ENCODE results near the gene MIX23. TPM values are rescaled to one million over a fixed set of nuclear protein-coding genes. Genes with fewer than 3 reads are reported as not detected.

MIX23 gene
- total RNA-seq, 1 experiment from 2014 or later, result 85.2 TPM

DNA sequence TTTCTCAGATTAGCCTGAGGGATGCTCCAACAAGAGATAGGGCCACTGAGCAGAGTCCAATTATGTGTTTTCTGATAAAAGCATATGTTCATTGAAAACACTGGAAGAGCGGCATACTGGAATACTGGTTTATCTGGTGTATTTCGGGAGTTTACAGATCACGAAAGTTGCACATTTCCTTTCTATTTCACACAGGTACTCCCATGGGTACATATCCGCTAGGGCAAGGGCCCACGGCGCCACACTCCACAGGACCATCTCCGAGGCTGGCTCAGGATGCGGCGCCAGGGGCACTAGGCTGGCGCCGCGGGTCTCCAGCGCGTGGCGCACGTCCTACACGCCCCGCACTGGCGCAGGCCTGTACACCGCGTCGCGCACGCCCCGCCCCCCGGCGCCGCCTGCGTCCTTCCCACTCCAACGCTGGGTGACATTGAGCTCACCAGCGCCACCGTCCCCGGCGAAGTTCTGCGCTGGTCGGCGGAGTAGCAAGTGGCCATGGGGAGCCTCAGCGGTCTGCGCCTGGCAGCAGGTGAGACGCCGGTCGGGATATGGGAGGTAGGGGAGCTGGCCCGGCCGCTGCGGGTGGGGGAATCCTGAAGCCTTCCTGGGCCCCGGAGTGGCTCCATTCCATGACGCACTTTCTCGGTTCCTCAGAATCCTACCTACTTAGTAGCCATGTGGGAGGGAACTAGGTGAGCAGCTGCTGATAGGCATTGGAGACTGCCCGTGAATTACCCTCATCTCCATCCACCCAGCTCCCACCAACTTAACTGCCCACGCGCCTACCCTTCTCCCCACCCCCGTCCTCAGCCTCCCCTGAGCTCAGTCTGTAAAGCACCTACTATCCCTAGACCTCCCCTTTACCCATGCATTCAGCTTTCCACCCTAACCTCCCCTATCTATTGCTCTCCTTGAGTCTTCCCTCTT, 1.0 kb upstream of the MIX23 start, which contains the start of gene FAM162A:
FAM162A (plus strand) TSS at position 412 of the 927 bp plus-strand sequence; CDS start at position 496, 84 bp downstream.
- no peaks in the 10 kb centered on the region for H3K9me3 ChIP-seq
- H3K4me3 Mint-ChIP-seq (ENCODE audit: unreplicated experiment), result peak within 1 kb of the TSS; percentile 97
- H3K27me3 ChIP-seq (replicated peaks; ENCODE audit: control insufficient read depth, insufficient read depth, low read length), result no peaks in the 10 kb centered on the region
- peak within 1 kb of the TSS; percentile 77 for H3K4me3 ChIP-seq (ENCODE audit: low read depth, low read length)
- peak within 1 kb of the TSS; percentile 95 for H3K27ac Mint-ChIP-seq (ENCODE audit: unreplicated experiment)
- no peaks in the 10 kb centered on the region for H3K9me3 Mint-ChIP-seq (ENCODE audit: unreplicated experiment)
- TF ChIP-seq, protein P1, sequence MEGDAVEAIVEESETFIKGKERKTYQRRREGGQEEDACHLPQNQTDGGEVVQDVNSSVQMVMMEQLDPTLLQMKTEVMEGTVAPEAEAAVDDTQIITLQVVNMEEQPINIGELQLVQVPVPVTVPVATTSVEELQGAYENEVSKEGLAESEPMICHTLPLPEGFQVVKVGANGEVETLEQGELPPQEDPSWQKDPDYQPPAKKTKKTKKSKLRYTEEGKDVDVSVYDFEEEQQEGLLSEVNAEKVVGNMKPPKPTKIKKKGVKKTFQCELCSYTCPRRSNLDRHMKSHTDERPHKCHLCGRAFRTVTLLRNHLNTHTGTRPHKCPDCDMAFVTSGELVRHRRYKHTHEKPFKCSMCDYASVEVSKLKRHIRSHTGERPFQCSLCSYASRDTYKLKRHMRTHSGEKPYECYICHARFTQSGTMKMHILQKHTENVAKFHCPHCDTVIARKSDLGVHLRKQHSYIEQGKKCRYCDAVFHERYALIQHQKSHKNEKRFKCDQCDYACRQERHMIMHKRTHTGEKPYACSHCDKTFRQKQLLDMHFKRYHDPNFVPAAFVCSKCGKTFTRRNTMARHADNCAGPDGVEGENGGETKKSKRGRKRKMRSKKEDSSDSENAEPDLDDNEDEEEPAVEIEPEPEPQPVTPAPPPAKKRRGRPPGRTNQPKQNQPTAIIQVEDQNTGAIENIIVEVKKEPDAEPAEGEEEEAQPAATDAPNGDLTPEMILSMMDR (IDR thresholded peaks at IDR 0.05; ENCODE audit: insufficient read depth in 1 of 2, low read depth in 1 of 2, low read length in 1 of 2, severe bottlenecking in 1 of 2, unreplicated experiment in 1 of 2), result peak; percentile 42 to 74
- no peaks in the 10 kb centered on the region for H3K4me1 Mint-ChIP-seq (ENCODE audit: low read depth, unreplicated experiment)
- peaks cover 9% of the 10 kb centered on the region for H3K36me3 Mint-ChIP-seq (ENCODE audit: insufficient read depth, unreplicated experiment)
- H3K27me3 Mint-ChIP-seq (ENCODE audit: insufficient read depth, unreplicated experiment), result no peaks in the 10 kb centered on the region
- CTCF ChIA-PET, result interaction anchor here (0.6 to 2.2 kb wide), 16 partner anchors 9 to 837 kb away, joined by 3 to 40 read pairs (median 4); partner anchors contain the start of gene WDR5B
- H3K4me1 ChIP-seq, result peaks cover 7% of the 10 kb centered on the region; the same call in 1 of the 2 replicates
- intact Hi-C loops (cut with micrococcal nuclease; ENCODE audit: unreplicated experiment), result loop anchor here (1.0 to 5.0 kb wide), 6 partner anchors 19 to 837 kb away; partner anchors contain the start of genes POLQ, SEMA5B and WDR5B
- no TSS peak for BruUV-seq (replicated peaks)
- POLR2A ChIA-PET, result interaction anchor here (0.5 to 2.7 kb wide), 12 partner anchors 9 to 683 kb away, joined by 3 to 19 read pairs (median 5); partner anchors contain the start of genes DTX3L, KPNA1, PARP9 and PDIA5
- peak; percentile 95 to 97 for DNase-seq
- peaks cover 1% of the 10 kb centered on the region; the same call in 1 of the 2 replicates for H3K36me3 ChIP-seq (ENCODE audit: control insufficient read depth, insufficient read depth, low read length)

DNA sequence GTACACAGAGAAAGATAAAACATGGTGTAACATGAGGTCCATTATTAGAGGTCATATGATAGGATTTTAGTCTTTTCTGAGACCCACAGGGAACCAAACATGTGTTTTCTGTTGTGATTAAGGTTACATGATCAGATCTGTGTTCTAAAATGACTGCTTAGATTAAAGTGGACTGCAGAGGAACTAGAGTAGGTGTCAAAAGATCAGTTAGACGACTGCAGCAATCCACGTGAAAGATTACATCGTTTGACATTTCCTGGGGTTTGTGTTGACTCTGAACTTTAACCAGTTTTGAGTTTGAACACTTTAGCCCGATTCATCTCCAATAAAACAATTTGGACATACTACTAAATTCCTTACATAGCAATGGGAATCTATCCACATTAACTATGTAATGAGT, 5.1 kb downstream of the MIX23 start:
- Mint-ChIP-seq H3K27ac (ENCODE audit: unreplicated experiment) (peak overlapping the region; percentile 33), H3K36me3 (ENCODE audit: insufficient read depth, unreplicated experiment) (peaks cover 29% of the 10 kb centered on the region), H3K9me3 (ENCODE audit: unreplicated experiment) (no peaks in the 10 kb centered on the region), H3K27me3 (ENCODE audit: insufficient read depth, unreplicated experiment) (no peaks in the 10 kb centered on the region), H3K4me3 (ENCODE audit: unreplicated experiment) (no peak overlapping the region), H3K4me1 (ENCODE audit: low read depth, unreplicated experiment) (no peaks in the 10 kb centered on the region)
- Histone ChIP-seq H3K9me3 (no peaks in the 10 kb centered on the region), H3K27me3 (replicated peaks; ENCODE audit: control insufficient read depth, insufficient read depth, low read length) (no peaks in the 10 kb centered on the region), H3K36me3 (ENCODE audit: control insufficient read depth, insufficient read depth, low read length) (no peaks in the 10 kb centered on the region), H3K4me3 (ENCODE audit: low read depth, low read length) (no peak overlapping the region), H3K4me1 (peaks cover 6% of the 10 kb centered on the region)
- DNase-seq, result no peak
- no TSS peak for BruUV-seq (replicated peaks)
- TF ChIP-seq, protein P1 (IDR thresholded peaks at IDR 0.05; ENCODE audit: insufficient read depth in 1 of 2, low read depth in 1 of 2, low read length in 1 of 2, severe bottlenecking in 1 of 2, unreplicated experiment in 1 of 2), result no peak
- POLR2A ChIA-PET, result no interaction called here
- intact Hi-C loops (cut with micrococcal nuclease; ENCODE audit: unreplicated experiment), result no loop called here
- CTCF ChIA-PET, result no interaction called here

DNA sequence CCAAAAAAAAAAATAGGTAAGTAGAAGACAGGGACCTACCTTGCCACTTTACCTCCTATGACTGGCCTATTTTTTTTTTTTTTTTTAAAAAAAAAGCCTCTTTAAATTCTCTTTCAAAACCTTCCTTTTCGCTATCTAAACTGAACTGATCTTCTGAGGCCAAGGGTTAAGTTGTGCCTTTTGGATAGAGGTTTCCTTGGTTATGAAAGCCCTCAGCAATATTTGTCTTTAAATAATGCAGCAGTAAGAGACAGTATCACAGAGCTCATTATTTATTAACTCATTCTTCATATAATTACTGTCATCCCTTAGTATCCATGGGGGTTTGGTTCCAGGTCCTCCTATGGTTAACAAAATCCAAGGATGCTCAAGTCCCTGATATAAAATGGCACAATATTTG, 9.0 kb downstream of the MIX23 start:
- peaks cover 6% of the 10 kb centered on the region for H3K4me1 Mint-ChIP-seq (ENCODE audit: low read depth, unreplicated experiment)
- BruUV-seq (replicated peaks), result no TSS peak
- POLR2A ChIA-PET, result interaction anchor here (0.7 kb wide), 1 partner anchor 10 kb away, joined by 5 read pairs; no protein-coding TSS in a partner anchor
- no peaks in the 10 kb centered on the region for H3K9me3 Mint-ChIP-seq (ENCODE audit: unreplicated experiment)
- DNase-seq, result no peak
- Histone ChIP-seq H3K27me3 (replicated peaks; ENCODE audit: control insufficient read depth, insufficient read depth, low read length) (no peaks in the 10 kb centered on the region), H3K4me3 (ENCODE audit: low read depth, low read length) (no peak overlapping the region), H3K4me1 (peaks cover 6% of the 10 kb centered on the region; the same call in 1 of the 2 replicates), H3K36me3 (ENCODE audit: control insufficient read depth, insufficient read depth, low read length) (0 out of 2 replicates have a peak, but pooled peaks cover 2% of the 10 kb centered on the region), H3K9me3 (no peaks in the 10 kb centered on the region)
- CTCF ChIA-PET, result no interaction called here
- H3K4me3 Mint-ChIP-seq (ENCODE audit: unreplicated experiment), result no peak overlapping the region
- intact Hi-C loops (cut with micrococcal nuclease; ENCODE audit: unreplicated experiment), result no loop called here
- no peaks in the 10 kb centered on the region for H3K27me3 Mint-ChIP-seq (ENCODE audit: insufficient read depth, unreplicated experiment)
- H3K36me3 Mint-ChIP-seq (ENCODE audit: insufficient read depth, unreplicated experiment), result peaks cover 34% of the 10 kb centered on the region
- no peak overlapping the region for H3K27ac Mint-ChIP-seq (ENCODE audit: unreplicated experiment)
- TF ChIP-seq, protein P1 (IDR thresholded peaks at IDR 0.05; ENCODE audit: insufficient read depth in 1 of 2, low read depth in 1 of 2, low read length in 1 of 2, severe bottlenecking in 1 of 2, unreplicated experiment in 1 of 2), result no peak

Measured in Caco-2 (cell line).